Tibial nerve (tissue), 4 donors: ENCODE measurements around the gene KRT73. TPM values are rescaled to one million over a fixed set of nuclear protein-coding genes. Genes with fewer than 3 reads are reported as not detected.

Experiments
- DNase-seq, 2 donors: peaks; one replicate each; pipeline ENCODE4 v3.0.0-alpha.2; 2019; ENCODE audit warnings: low spot score in 2 of 2
- H3K27ac ChIP-seq, 4 donors: fragments of 200-600 bp; sonication (generic) in 3 of 4; one replicate each; pipeline ENCODE4 v1.5.1; 2017 to 2019; ENCODE audit warnings: mild to moderate bottlenecking in 1 of 4
- H3K27me3 ChIP-seq, 2 donors: fragments of 200-600 bp; sonication (generic) in 1 of 2; one replicate each; pipeline versions ENCODE4 v1.5.1 to v1.6.0; 2017 to 2019
- H3K36me3 ChIP-seq, 3 donors: fragments of 200-600 bp; sonication (generic); one replicate each; pipeline ENCODE4 v1.5.1; 2018 to 2019
- H3K4me1 ChIP-seq, 4 donors: fragments of 200-600 bp; sonication (generic) in 3 of 4; one replicate each; pipeline ENCODE4 v1.5.1; 2017 to 2019
- H3K4me3 ChIP-seq, 4 donors: fragments of 200-600 bp; sonication (generic) in 3 of 4; one replicate each; pipeline ENCODE4 v1.5.1; 2017 to 2019; ENCODE audit warnings: mild to moderate bottlenecking in 1 of 4, moderate library complexity in 1 of 4
- H3K9me3 ChIP-seq, 4 donors: fragments of 200-600 bp; sonication (generic) in 3 of 4; one replicate each; pipeline ENCODE4 v1.5.1; 2017 to 2019
- CTCF ChIP-seq, 5 experiments: fragments of 200-600 bp in 3 of 5; fragments of 450-650 bp in 2 of 5; sonication (generic) in 3 of 5; IDR thresholded peaks; one replicate each; pipeline ENCODE4 v1.5.1; 2016 to 2019; ENCODE audit warnings: antibody characterized with exemption in 5 of 5, mild to moderate bottlenecking in 3 of 5, moderate library complexity in 2 of 5
- EP300 ChIP-seq, 2 donors: sonication (generic); formaldehyde crosslinking; IDR thresholded peaks; one replicate each; pipeline ENCODE4 v1.6.1; 2017; ENCODE audit warnings: antibody characterized with exemption in 2 of 2, mild to moderate bottlenecking in 1 of 2
- POLR2A ChIP-seq, 2 donors: fragments of 450-650 bp; IDR thresholded peaks; one replicate each; pipeline ENCODE4 v1.6.1; 2017; ENCODE audit warnings: antibody characterized with exemption in 2 of 2, mild to moderate bottlenecking in 2 of 2, moderate library complexity in 2 of 2
- WGBS, 2 donors: methylation state at CpG; one replicate each; pipeline ENCODE4 v1.1.5; 2018; 5-methylcytosine and 5-hydroxymethylcytosine counted together
- total RNA-seq, 4 donors: library from RNA; depleted of rRNA; stranded (reverse); fragments of >200 nt; gene quantifications; one replicate each; pipeline ENCODE4 v1.1.0, GENCODE V29; 2016

KRT73 gene
- total RNA-seq, 4 donors from 2014 or later, result not detected

GRCh38 chr12:52606096-52606495, 12.3 kb downstream of the KRT73 start:
- DNase-seq, result no peak
- H3K4me3 ChIP-seq, result no peak overlapping the region
- H3K4me1 ChIP-seq, result peaks cover 0 to 3% (median 0%) of the 10 kb centered on the region in 4 donors
- H3K36me3 ChIP-seq, result no peaks in the 10 kb centered on the region
- WGBS, 2 donors, result 48 to 63% methylated on average over 3 of the region's 3 CpGs
- no peaks in the 10 kb centered on the region for H3K9me3 ChIP-seq
- peaks cover 0 to 37% of the 10 kb centered on the region in 2 donors for H3K27me3 ChIP-seq
- no peak overlapping the region for H3K27ac ChIP-seq
- TF ChIP-seq POLR2A (IDR thresholded peaks at IDR 0.05), result no peak
- no peak for TF ChIP-seq EP300 (IDR thresholded peaks at IDR 0.05)
- TF ChIP-seq CTCF (IDR thresholded peaks at IDR 0.05), result no peak

- H3K9me3 ChIP-seq, result no peaks in the 10 kb centered on the region
- peaks cover 0 to 38% of the 10 kb centered on the region in 2 donors for H3K27me3 ChIP-seq
- no peak for DNase-seq
- no peaks in the 10 kb centered on the region for H3K36me3 ChIP-seq
- TF ChIP-seq EP300 (IDR thresholded peaks at IDR 0.05) (no peak), POLR2A (IDR thresholded peaks at IDR 0.05) (no peak), CTCF (IDR thresholded peaks at IDR 0.05) (no peak)
- WGBS, 2 donors, result 70 to 89% methylated on average over 1 of the region's 1 CpG
- no peak overlapping the region for H3K27ac ChIP-seq
- no peak overlapping the region for H3K4me3 ChIP-seq
- peaks cover 0 to 5% (median 0%) of the 10 kb centered on the region in 4 donors for H3K4me1 ChIP-seq
Observed at GRCh38 chr12:52605542-52605941, 12.8 kb downstream of the KRT73 start.

- DNase-seq, result no peak
- TF ChIP-seq POLR2A (IDR thresholded peaks at IDR 0.05) (no peak), EP300 (IDR thresholded peaks at IDR 0.05) (no peak), CTCF (IDR thresholded peaks at IDR 0.05) (no peak)
- Histone ChIP-seq H3K4me3 (no peak overlapping the region), H3K36me3 (no peaks in the 10 kb centered on the region), H3K27me3 (peaks cover 0 to 38% of the 10 kb centered on the region in 2 donors), H3K27ac (no peak overlapping the region), H3K4me1 (peaks cover 0 to 5% (median 0%) of the 10 kb centered on the region in 4 donors), H3K9me3 (no peaks in the 10 kb centered on the region)
Observed at GRCh38 chr12:52604859-52605258, 13.5 kb downstream of the KRT73 start.

- Histone ChIP-seq H3K27me3 (peaks cover 0 to 36% of the 10 kb centered on the region in 2 donors), H3K4me1 (peaks cover 0 to 5% (median 0%) of the 10 kb centered on the region in 4 donors), H3K36me3 (no peaks in the 10 kb centered on the region), H3K27ac (no peak overlapping the region), H3K4me3 (no peak overlapping the region), H3K9me3 (no peaks in the 10 kb centered on the region)
- no peak for TF ChIP-seq POLR2A (IDR thresholded peaks at IDR 0.05)
- TF ChIP-seq EP300 (IDR thresholded peaks at IDR 0.05), result no peak
- no peak for TF ChIP-seq CTCF (IDR thresholded peaks at IDR 0.05)
- no peak for DNase-seq
- WGBS, 2 donors, result 61 to 71% methylated on average over 2 of the region's 2 CpGs
Observed at GRCh38 chr12:52603314-52603713, 15.0 kb downstream of the KRT73 start.

GRCh38 chr12:52602552-52602951, 15.8 kb downstream of the KRT73 start:
- no peak for DNase-seq

More at GRCh38 chr12:52602552-52602951, 15.8 kb downstream of the KRT73 start:
- Histone ChIP-seq H3K9me3 (no peaks in the 10 kb centered on the region), H3K36me3 (no peaks in the 10 kb centered on the region), H3K4me1 (peaks cover 0 to 5% (median 0%) of the 10 kb centered on the region in 4 donors), H3K27ac (no peak overlapping the region), H3K4me3 (no peak overlapping the region), H3K27me3 (peaks cover 0 to 33% of the 10 kb centered on the region in 2 donors)
- 84 to 88% methylated on average over 5 of the region's 5 CpGs for WGBS, 2 donors
- TF ChIP-seq POLR2A (IDR thresholded peaks at IDR 0.05) (no peak), EP300 (IDR thresholded peaks at IDR 0.05) (no peak), CTCF (IDR thresholded peaks at IDR 0.05) (no peak)
